T-helper 1 cell treated with Interleukin-12 subunit alpha and Interleukin-12 subunit beta and Interleukin-4 antibody, amounts not matched to agents 30 μg/mL and 1 μg/mL, for 36 hours (primary cell): ENCODE measurements around the gene ACVR1.

Experiments
- H3K27ac Mint-ChIP-seq: one replicate; pipeline ENCODE4 v1.8.0; 2021; ENCODE audit warnings: mild to moderate bottlenecking, mixed read lengths
- H3K27me3 Mint-ChIP-seq: one replicate; pipeline ENCODE4 v1.8.0; 2021; ENCODE audit warnings: low read depth, mixed read lengths
- H3K36me3 Mint-ChIP-seq: one replicate; pipeline ENCODE4 v1.8.0; 2021; ENCODE audit warnings: low read depth, mixed read lengths
- H3K4me1 Mint-ChIP-seq: one replicate; pipeline ENCODE4 v1.8.0; 2021; ENCODE audit warnings: low read depth, mixed read lengths
- H3K4me3 Mint-ChIP-seq: one replicate; pipeline ENCODE4 v1.8.0; 2021; ENCODE audit warnings: mild to moderate bottlenecking, moderate library complexity, mixed read lengths
- H3K9me3 Mint-ChIP-seq: one replicate; pipeline ENCODE4 v1.8.0; 2021; ENCODE audit warnings: mixed read lengths

ACVR1 gene

DNA sequence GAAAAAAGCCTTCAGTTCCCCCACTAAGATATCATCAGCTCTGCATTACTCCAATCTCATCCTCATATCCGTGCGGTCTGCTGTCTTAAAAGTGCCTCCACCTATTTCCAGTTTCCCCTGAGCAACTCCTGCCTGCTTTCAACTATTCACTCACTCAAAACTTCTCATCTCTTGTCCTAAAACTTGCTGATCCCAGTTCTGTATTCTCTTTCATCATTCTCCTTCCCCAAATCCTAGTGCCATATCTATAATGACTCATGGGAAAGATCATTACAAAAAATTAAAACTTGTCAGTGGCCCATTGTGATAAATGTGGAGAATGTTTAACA lies 20.0 kb downstream of the ACVR1 start:
- peaks cover 38% of the 10 kb centered on the region for H3K36me3 Mint-ChIP-seq

DNA sequence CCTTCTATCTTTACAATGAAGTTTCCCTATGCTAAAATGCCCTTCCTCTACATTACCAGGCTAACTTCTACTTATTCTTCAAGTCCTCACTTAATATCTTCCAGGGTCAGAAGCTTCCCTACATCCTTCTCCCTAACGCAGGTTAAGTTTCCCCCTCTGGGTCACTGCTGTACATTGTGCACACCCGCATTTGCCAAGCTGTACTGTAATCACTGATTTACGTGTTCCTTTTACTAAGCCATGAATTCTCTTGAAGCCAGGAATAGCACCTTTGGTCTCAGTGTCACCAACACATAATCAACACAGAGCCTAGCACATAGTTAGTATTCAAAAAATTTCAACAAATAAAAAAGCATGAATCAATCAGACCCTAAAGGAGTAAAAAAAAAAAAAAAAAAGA lies 22.3 kb downstream of the ACVR1 start:
- no peak overlapping the region for H3K4me3 Mint-ChIP-seq
- H3K27ac Mint-ChIP-seq, result no peak overlapping the region
- no peaks in the 10 kb centered on the region for H3K9me3 Mint-ChIP-seq
- no peaks in the 10 kb centered on the region for H3K27me3 Mint-ChIP-seq
- H3K36me3 Mint-ChIP-seq, result peaks cover 37% of the 10 kb centered on the region
- peaks cover 19% of the 10 kb centered on the region for H3K4me1 Mint-ChIP-seq

More for the DNA sequence above, 20.0 kb downstream of the ACVR1 start:
- Mint-ChIP-seq H3K27ac (peak overlapping the region; percentile 15), H3K9me3 (no peaks in the 10 kb centered on the region), H3K4me3 (no peak overlapping the region), H3K4me1 (peaks cover 18% of the 10 kb centered on the region), H3K27me3 (no peaks in the 10 kb centered on the region)

DNA sequence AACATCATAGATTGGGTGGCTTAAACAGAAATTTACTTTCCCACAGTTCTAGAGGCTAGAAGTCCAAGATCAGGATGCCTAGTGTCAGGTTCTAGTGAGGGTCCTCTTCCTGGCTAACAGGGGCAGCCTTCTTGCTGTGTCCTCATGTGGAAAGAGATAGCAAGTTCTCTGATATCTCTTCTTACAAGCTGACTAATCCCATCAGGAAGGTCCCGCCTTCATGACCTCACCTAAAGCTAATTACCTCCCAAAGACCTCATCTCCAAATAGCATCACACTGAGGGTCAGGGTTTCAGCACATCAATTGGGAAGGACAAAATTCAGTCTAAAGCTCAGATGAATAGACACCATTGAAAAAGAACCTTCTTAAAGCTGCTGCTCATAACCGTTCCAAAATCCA lies 22.9 kb downstream of the ACVR1 start:
- no peak overlapping the region for H3K27ac Mint-ChIP-seq
- no peaks in the 10 kb centered on the region for H3K9me3 Mint-ChIP-seq
- no peak overlapping the region for H3K4me3 Mint-ChIP-seq

DNA sequence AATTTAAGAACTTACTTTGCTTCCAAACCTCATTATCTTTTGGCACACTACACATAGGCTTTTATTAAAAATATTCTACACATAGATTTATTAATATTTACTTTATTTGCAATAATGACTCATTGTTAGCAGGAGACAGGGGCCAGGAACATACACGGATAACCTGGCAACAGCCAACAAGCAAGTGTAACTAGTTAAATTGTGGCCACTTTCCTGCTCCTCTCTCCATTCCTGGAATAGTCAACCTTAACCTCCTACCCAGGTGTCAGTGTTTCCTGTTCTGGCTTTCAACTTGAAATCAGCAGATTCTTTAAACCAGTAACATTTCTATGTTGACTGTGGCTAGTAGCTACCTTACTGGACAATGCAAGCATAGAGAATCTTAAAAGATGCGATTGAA lies 26.5 kb downstream of the ACVR1 start:
- no peaks in the 10 kb centered on the region for H3K27me3 Mint-ChIP-seq
- H3K4me3 Mint-ChIP-seq, result no peak overlapping the region
- H3K4me1 Mint-ChIP-seq, result peaks cover 20% of the 10 kb centered on the region
- H3K9me3 Mint-ChIP-seq, result no peaks in the 10 kb centered on the region
- H3K36me3 Mint-ChIP-seq, result peaks cover 35% of the 10 kb centered on the region
- H3K27ac Mint-ChIP-seq, result no peak overlapping the region

More for the DNA sequence above, 22.9 kb downstream of the ACVR1 start:
- Mint-ChIP-seq H3K4me1 (peaks cover 19% of the 10 kb centered on the region), H3K27me3 (no peaks in the 10 kb centered on the region), H3K36me3 (peaks cover 37% of the 10 kb centered on the region)

DNA sequence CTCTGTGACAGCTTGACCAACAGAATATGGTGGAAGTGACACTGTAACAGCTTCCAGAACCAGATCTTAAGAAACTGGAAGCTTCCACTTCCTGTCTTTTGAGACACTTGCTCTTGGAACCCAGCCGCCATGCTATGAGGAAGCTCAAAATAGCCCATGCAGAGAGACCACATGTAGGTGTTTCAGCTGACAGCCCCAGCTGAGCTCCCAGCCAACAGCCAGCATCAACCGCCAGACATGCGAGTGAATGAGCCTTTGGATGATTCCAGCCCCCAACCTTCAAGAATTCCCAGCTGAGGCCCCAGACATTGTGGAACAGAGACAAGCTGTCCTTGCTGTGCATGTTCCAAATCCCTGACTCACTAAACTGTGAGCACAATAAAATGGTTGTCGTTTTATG lies 27.9 kb downstream of the ACVR1 start:
- Mint-ChIP-seq H3K4me3 (no peak overlapping the region), H3K9me3 (no peaks in the 10 kb centered on the region), H3K4me1 (peaks cover 17% of the 10 kb centered on the region), H3K36me3 (peaks cover 35% of the 10 kb centered on the region), H3K27ac (no peak overlapping the region), H3K27me3 (no peaks in the 10 kb centered on the region)

DNA sequence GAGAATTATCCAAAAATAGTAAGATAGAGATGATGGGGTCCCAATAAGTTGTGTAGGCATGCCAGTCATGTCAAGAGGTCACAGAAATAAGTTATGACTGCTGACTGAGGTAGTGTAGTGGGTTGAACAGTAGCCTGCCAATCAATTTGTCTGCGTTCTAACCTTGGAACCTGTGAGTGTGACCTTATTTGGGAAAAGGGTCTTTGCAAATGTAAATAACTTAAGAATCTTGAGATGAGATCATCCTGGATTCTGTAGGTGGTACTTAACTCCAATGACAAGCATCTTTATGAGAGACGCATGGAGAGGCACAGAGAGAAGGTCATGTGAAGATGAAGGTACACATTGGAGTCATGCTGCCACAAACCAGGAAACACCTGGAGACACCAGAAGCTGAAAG lies 31.0 kb downstream of the ACVR1 start:
- Mint-ChIP-seq H3K9me3 (no peaks in the 10 kb centered on the region), H3K36me3 (peaks cover 26% of the 10 kb centered on the region), H3K27ac (no peak overlapping the region), H3K4me1 (peaks cover 17% of the 10 kb centered on the region), H3K27me3 (no peaks in the 10 kb centered on the region), H3K4me3 (no peak overlapping the region)

DNA sequence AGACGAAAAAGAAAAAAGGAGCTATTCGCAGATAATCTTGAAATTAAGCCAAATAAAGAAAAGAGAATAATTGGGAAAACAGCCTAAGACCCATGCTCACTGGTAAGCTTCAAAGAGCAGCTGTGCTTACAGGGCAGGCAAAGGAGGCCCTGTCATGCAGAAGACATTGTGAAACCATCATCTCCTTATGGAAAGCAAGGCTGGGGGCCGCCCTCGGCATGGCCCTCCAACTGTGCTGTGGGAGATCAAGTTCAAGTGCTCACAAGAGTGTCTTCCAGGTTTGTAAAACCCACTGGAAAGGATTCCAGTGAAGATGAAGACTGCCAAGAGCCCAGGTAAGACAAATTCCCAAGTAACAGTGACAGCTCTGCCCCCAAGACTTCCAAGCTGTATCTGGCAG lies 32.2 kb downstream of the ACVR1 start:
- H3K9me3 Mint-ChIP-seq, result no peaks in the 10 kb centered on the region

DNA sequence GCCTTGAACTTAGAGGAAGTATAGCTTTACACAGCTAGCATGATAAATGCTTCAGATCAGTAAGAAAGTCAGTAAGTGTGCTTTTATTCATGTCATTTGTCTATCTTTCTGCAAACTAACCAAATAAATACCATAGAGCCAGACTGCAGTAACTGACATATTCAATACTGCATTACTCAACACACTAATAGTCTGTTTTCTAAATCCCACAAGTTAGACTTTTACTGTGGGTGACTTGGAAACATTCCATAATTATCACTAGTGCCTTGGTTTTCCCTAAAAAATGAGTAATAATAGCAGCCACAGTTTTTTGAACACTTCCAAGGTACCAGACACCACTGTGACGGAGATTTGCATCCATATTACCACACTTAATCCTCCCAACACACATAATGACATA lies 33.0 kb downstream of the ACVR1 start:
- no peaks in the 10 kb centered on the region for H3K27me3 Mint-ChIP-seq
- H3K9me3 Mint-ChIP-seq, result no peaks in the 10 kb centered on the region
- H3K27ac Mint-ChIP-seq, result no peak overlapping the region
- peaks cover 30% of the 10 kb centered on the region for H3K4me1 Mint-ChIP-seq
- H3K4me3 Mint-ChIP-seq, result no peak overlapping the region
- peaks cover 23% of the 10 kb centered on the region for H3K36me3 Mint-ChIP-seq

More for the DNA sequence above, 32.2 kb downstream of the ACVR1 start:
- peaks cover 25% of the 10 kb centered on the region for H3K36me3 Mint-ChIP-seq
- no peaks in the 10 kb centered on the region for H3K27me3 Mint-ChIP-seq
- H3K27ac Mint-ChIP-seq, result no peak overlapping the region
- no peak overlapping the region for H3K4me3 Mint-ChIP-seq
- peaks cover 22% of the 10 kb centered on the region for H3K4me1 Mint-ChIP-seq

DNA sequence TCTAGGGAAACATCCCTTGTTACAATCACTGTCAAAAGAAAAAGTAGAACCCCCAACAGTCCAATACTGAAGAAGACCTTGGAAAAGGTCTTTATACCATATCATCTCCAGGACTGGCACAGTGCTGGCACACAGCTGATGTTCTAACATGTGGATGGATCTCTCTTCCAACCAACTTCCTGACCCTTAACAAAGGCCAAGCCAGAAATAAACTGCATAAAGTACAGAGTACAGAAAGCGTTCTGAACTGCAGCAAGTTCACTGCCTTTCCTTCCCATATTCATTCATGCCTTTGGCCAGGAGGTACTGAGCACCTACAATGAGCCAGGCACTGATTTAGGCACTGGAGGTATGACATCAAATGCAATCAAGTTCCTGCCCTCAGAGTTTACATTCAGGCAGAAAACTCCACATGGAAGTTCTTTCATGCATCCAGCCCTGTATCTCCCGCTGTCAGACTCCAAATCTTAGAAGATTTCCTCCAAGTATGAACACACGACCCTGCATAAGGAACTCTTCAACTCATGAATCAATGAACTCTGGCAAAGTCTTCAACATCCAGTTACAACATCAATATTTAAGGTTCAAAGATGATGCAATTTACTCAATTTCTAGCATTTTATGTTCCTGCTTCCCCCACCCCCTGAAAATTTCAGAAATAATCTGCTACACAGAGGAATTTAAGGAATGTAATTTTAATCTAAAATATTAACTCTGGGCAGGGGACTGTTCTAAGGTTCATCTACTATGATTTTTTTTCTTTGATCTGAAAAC lies 33.8 kb downstream of the ACVR1 start:
- Mint-ChIP-seq H3K9me3 (no peaks in the 10 kb centered on the region), H3K27me3 (no peaks in the 10 kb centered on the region), H3K27ac (no peak overlapping the region), H3K4me3 (no peak overlapping the region), H3K4me1 (peaks cover 33% of the 10 kb centered on the region), H3K36me3 (peaks cover 20% of the 10 kb centered on the region)

DNA sequence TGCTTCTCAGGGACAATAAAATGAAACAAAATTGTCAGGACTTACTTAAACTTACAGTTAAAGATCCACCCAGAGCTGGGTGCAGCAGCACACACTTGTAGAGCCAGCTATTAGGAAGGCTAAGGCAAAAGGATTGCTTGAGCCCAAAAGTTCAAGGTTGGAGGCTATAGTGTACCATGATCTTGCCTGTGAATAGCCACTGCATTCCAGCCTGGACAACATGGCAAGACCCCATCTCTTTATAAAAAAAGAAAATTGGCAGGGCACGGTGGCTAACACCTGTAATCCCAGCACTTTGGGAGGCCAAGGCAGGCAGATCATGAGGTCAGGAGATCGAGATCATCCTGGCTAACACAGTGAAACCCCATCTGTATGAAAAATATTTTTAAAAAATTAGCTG lies 34.6 kb downstream of the ACVR1 start:
- peaks cover 24% of the 10 kb centered on the region for H3K36me3 Mint-ChIP-seq
- H3K4me1 Mint-ChIP-seq, result peaks cover 39% of the 10 kb centered on the region
- no peaks in the 10 kb centered on the region for H3K9me3 Mint-ChIP-seq
- no peak overlapping the region for H3K27ac Mint-ChIP-seq
- no peaks in the 10 kb centered on the region for H3K27me3 Mint-ChIP-seq
- no peak overlapping the region for H3K4me3 Mint-ChIP-seq

DNA sequence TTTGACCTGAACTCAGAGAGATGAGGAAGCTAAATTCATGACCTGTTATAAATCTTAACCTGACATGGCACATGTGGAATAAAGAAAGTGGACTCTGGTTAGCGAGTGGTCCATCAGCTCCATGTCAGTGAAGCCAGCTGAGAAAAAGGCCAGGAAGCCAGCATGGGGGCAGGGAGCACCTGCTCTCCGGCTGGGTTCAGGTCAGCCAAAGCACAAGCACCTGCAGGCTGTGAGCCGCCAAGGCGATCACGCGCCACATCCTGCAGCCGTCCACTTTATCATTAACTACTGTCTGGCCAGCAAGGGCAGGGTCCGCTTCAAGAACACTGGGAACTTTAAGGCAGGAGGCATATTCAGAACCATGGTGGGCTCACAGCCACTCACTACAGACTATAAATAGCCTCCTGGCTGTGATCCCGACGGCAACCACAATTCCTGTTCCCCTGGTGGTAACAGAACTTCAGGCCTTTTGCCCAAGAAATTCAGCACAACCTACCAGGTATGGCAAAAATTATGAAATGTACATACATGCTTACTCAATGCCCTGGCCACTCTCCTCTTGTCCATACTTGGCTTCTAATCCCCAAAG lies 35.5 kb downstream of the ACVR1 start:
- Mint-ChIP-seq H3K27ac (no peak overlapping the region), H3K9me3 (no peaks in the 10 kb centered on the region), H3K36me3 (peaks cover 23% of the 10 kb centered on the region), H3K27me3 (no peaks in the 10 kb centered on the region), H3K4me1 (peaks cover 45% of the 10 kb centered on the region), H3K4me3 (no peak overlapping the region)

DNA sequence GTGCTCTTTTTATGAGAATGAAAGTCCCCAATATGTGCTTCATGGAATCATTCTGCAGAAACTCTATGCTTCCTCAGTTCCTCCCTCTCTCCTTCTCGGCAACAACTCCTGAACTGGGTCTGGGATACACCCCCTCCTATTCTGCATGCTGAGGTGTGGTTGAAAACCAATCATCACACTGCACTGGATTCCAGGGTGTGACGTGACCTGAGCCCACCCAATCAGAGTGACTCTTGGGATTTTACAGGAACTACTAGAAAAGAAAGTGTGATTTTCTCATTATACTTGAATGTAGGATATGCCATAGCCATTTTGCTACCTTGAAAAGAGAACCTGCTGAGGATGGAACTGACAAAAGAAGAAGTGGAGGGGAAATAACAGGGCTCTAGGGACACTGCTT lies 36.3 kb downstream of the ACVR1 start:
- Mint-ChIP-seq H3K4me3 (no peak overlapping the region), H3K27me3 (no peaks in the 10 kb centered on the region), H3K27ac (peak overlapping the region; percentile 6), H3K36me3 (peaks cover 19% of the 10 kb centered on the region), H3K4me1 (peaks cover 46% of the 10 kb centered on the region), H3K9me3 (no peaks in the 10 kb centered on the region)

DNA sequence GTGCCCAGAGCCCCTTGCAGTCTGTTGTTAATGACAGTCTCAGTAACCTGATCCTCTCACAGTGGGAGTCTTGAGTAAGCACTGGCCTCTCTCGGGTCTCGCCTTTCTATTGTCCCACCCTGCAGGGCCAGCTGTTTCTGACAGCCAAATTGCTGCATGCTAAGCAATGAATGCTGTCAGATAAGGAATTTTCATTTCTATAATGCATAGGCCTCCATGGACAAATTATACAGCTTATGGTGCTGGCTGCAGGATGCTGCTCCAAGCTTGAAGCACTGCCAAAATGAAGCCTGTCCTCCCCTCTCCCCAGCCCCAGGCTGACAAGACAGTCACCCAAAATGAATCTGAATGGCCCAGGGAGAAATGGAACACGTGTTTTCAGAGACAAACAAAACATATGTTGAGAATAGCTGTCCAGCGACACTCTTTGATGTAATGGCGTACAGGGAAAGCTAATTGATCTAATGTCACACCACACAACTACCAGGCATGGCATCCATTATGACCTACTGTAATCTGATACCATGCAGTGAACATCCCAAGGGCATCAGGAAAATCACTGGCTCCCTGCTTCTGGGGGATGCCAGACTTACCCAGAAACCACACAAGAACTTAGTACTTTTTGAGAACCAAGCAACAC lies 36.8 kb downstream of the ACVR1 start:
- H3K9me3 Mint-ChIP-seq, result no peaks in the 10 kb centered on the region
- no peaks in the 10 kb centered on the region for H3K27me3 Mint-ChIP-seq
- no peak overlapping the region for H3K4me3 Mint-ChIP-seq
- peaks cover 19% of the 10 kb centered on the region for H3K36me3 Mint-ChIP-seq
- peaks cover 46% of the 10 kb centered on the region for H3K4me1 Mint-ChIP-seq
- H3K27ac Mint-ChIP-seq, result no peak overlapping the region

DNA sequence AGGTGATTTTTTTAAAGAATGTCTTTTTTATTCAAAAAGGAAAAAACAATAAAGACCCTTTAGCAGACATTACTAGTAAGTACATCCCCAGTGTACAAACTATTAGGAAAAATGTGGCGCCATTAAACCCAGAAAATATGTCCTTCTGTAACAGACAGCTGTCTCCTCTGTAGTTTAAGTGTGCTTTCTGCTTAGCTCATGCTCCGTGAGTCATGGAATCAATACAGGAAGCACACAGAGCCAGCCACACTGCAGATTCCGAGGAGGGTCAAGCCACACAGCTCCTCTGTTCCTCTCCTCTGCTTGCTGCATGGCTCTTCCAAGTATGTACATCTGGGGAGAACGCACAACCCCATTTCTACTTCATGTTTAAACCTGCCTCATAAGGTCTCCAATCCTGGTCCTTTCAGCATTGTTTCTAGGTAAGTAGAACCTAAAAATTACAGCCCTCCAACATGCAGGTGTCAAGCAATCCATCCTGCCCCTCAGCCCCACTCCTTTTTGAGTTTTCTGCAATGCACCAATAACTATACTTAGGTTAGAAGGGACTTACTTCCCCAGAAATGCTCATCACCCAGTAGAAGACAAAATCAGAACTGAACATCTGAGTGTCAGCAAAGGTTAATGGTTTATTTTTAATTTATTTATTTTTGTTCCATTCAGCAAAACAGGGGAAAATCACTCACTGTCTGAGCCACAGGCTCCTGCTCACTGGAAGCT lies 37.5 kb downstream of the ACVR1 start:
- peak overlapping the region; percentile 58 for H3K27ac Mint-ChIP-seq
- peaks cover 18% of the 10 kb centered on the region for H3K36me3 Mint-ChIP-seq
- H3K27me3 Mint-ChIP-seq, result no peaks in the 10 kb centered on the region
- H3K4me3 Mint-ChIP-seq, result no peak overlapping the region
- H3K9me3 Mint-ChIP-seq, result no peaks in the 10 kb centered on the region
- peaks cover 46% of the 10 kb centered on the region for H3K4me1 Mint-ChIP-seq
